ENCODE results near the gene PIGP. TPM values are rescaled to one million over a fixed set of nuclear protein-coding genes. Genes with fewer than 3 reads are reported as not detected.

PIGP gene
- total RNA-seq, 4 donors from 2014 or later = 21.8 to 31.8 (median 25.5) TPM

- H3K4me1 ChIP-seq = no peaks in the 10 kb centered on the region
- intact Hi-C loops (cut with DNase I; ENCODE audit: low total_unique reads) = loop anchor here (5.0 kb wide), 1 partner anchor 73 kb away; no protein-coding TSS in a partner anchor
- no peak for TF ChIP-seq CTCF (IDR thresholded peaks at IDR 0.05 in 4 of 5, conservative IDR thresholded peaks at IDR 0.05 in 1 of 5)
- TF ChIP-seq POLR2A (IDR thresholded peaks at IDR 0.05) = no peak
- H3K4me3 ChIP-seq = no peak overlapping the region
- H3K9me3 ChIP-seq = no peaks in the 10 kb centered on the region
- in situ Hi-C loops (cut with MboI; ENCODE audit: low sequenced_read_pairs in 4 of 4) = no loop called here
- no peak overlapping the region for H3K27ac ChIP-seq
- ATAC-seq = no peak
- H3K36me3 ChIP-seq = peaks cover 0 to 39% of the 10 kb centered on the region in 2 donors
- no peaks in the 10 kb centered on the region for H3K27me3 ChIP-seq
- DNase-seq = no peak
Observed at GRCh38 chr21:37064841-37065240, 8.0 kb downstream of the PIGP start.

- no peaks in the 10 kb centered on the region for H3K9me3 ChIP-seq
- peaks cover 0 to 25% of the 10 kb centered on the region in 2 donors for H3K36me3 ChIP-seq
- H3K27ac ChIP-seq = no peak overlapping the region
- no peak for ATAC-seq
- intact Hi-C loops (cut with DNase I; ENCODE audit: low total_unique reads) (no loop called here), in situ Hi-C loops (cut with MboI; ENCODE audit: low sequenced_read_pairs in 4 of 4) (no loop called here)
- H3K4me3 ChIP-seq = no peak overlapping the region
- no peak for TF ChIP-seq CTCF (IDR thresholded peaks at IDR 0.05 in 4 of 5, conservative IDR thresholded peaks at IDR 0.05 in 1 of 5)
- TF ChIP-seq POLR2A (IDR thresholded peaks at IDR 0.05) = no peak
- H3K4me1 ChIP-seq = no peaks in the 10 kb centered on the region
- H3K27me3 ChIP-seq = no peaks in the 10 kb centered on the region
- DNase-seq = no peak
Observed at GRCh38 chr21:37063433-37063832, 9.4 kb downstream of the PIGP start.

GRCh38 chr21:37062593-37062935, 10.3 kb downstream of the PIGP start:
- Histone ChIP-seq H3K27ac (no peak overlapping the region), H3K4me3 (no peak overlapping the region), H3K9me3 (no peaks in the 10 kb centered on the region), H3K27me3 (no peaks in the 10 kb centered on the region), H3K4me1 (no peaks in the 10 kb centered on the region), H3K36me3 (peaks cover 0 to 24% of the 10 kb centered on the region in 2 donors)
- intact Hi-C loops (cut with DNase I; ENCODE audit: low total_unique reads) (no loop called here), in situ Hi-C loops (cut with MboI; ENCODE audit: low sequenced_read_pairs in 4 of 4) (no loop called here)
- no peak for DNase-seq
- no peak for ATAC-seq
- TF ChIP-seq POLR2A (IDR thresholded peaks at IDR 0.05) (no peak), CTCF (IDR thresholded peaks at IDR 0.05 in 4 of 5, conservative IDR thresholded peaks at IDR 0.05 in 1 of 5) (no peak)

- no peaks in the 10 kb centered on the region for H3K4me1 ChIP-seq
- ATAC-seq = no peak
- in situ Hi-C loops (cut with MboI; ENCODE audit: low sequenced_read_pairs in 4 of 4) = no loop called here
Observed at GRCh38 chr21:37061926-37062592, 10.8 kb downstream of the PIGP start.

More at GRCh38 chr21:37061926-37062592, 10.8 kb downstream of the PIGP start:
- Histone ChIP-seq H3K4me3 (no peak overlapping the region), H3K36me3 (peaks cover 0 to 19% of the 10 kb centered on the region in 2 donors), H3K27me3 (no peaks in the 10 kb centered on the region), H3K9me3 (no peaks in the 10 kb centered on the region), H3K27ac (no peak overlapping the region)
- TF ChIP-seq CTCF (IDR thresholded peaks at IDR 0.05 in 4 of 5, conservative IDR thresholded peaks at IDR 0.05 in 1 of 5) (no peak), POLR2A (IDR thresholded peaks at IDR 0.05) (no peak)
- DNase-seq = no peak
- intact Hi-C loops (cut with DNase I; ENCODE audit: low total_unique reads) = no loop called here

Data from gastrocnemius medialis (tissue), 4 donors.